Measurements from ENCODE around the gene SCLY.
"Not testable (repeated sequence)": the region's sequence is repeated elsewhere in the genome, so short reads cannot be mapped to it uniquely, and the experiment has no call there.

Gene SCLY

DNA sequence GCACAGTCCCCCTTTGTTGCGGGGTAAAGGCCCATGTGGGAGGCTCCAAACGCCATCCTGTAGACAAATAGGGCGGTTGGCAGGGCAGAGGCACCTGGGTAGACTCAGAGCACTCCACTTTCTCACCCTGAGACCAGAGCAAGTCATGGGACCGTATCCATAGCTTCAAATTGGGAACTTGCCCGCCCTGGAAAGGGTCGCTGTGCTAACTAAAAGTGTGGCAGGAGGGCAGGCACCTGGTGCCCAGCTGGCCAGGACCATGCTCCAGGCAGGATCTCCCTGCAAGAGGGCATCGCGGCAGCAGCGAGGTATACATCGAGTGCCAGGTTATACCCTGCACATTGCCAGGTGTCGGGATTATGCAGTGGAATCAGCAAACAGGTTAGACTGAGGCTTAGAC lies 20.8 kb upstream of the SCLY start:
- no peak for DNase-seq (ENCODE audit: low spot score)

DNA sequence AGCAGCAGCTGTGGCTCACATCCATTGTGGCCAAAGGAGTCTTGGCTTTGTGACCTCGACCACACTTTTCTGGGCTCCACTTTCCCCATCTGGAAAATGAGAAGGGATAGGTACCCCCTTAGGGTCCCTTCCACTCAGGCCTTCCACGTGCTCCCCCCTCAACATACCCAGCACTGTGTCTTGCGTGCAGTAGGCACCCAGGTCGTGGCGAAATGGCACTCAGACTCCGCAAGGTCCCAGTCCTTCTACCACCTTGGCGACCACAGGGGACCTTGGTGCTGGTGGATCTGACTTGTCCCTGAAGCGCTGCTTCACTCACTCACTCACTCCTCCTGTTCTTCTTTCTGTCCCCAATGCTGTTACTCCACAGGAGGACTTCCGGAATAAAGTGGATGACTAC lies 19.9 kb upstream of the SCLY start:
- no peak for DNase-seq (ENCODE audit: low spot score)

DNA sequence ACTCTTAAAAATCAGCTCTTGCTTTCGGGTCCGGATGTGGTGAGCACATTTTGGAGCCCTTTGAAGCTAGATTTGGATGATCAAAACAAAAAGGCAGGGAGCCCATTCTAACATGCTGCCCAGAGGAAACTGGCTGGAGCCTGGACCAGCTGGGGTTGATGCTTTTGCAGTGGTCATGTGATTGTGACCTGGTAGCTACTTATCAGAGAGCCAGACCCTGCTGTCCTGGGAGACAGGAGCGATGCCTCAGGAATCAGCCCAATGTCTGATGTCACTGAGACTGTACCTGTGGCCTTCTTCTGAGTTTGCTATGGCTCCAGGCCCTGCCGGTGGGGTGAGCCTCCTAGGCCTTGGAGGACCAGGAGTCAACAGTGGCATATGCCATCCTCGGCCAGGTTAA lies 18.7 kb upstream of the SCLY start:
- DNase-seq (ENCODE audit: low spot score), result no peak

DNA sequence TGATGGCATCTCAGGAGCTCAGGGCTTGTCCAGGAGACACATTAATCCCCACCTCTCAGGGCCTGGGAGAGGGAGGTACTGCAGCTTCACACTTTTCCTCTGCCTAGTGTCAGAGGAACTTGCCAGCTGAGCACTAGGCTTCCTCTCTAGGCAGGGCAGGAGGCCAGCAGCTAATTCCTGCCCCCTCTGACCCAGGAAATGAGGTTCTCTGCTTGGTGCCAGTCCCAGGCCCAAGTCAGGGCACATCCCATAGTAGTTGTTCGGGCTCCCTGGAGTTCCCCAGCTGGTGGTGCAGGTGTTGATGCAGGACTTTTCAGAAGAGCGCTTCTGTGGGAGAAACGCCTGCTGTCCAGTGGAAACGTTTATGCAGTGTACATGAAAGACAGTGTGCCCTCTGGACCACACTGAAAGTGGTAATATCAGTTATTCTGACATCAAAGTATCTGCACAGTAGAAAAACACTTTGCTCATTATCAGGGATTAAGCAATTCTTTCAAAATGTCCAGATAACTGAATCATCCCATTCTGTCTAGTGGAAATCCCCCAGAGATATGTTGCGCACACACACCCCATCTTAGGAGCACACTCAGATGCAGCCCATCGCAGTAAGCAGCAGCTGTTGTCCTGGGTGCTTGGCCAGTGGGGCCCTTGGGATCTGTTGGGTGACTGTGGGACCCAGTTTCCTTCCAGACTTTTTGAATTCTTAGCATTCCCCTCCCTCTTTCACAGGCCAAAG lies 17.8 kb upstream of the SCLY start:
- no peak for DNase-seq (ENCODE audit: low spot score)

DNA sequence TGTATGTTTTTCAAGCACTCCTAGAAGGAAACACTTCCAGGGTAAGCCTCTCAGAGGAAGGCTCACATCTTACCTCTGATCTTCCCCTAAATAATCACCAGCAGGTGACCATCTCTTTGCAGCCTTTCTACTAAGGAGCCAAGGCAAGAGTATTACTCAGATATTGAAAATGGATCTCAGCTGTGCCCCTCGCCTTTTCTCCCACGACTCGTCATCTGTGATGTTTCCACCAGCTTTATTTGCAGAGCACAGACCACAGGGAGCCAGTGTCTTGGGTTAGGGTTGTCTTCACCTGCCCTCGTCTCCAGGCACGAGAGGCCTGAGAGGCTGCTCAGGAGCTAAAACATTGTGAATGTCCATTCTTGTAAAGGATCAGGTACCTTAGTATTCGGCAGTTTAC lies 16.9 kb upstream of the SCLY start:
- DNase-seq (ENCODE audit: low spot score), result no peak

DNA sequence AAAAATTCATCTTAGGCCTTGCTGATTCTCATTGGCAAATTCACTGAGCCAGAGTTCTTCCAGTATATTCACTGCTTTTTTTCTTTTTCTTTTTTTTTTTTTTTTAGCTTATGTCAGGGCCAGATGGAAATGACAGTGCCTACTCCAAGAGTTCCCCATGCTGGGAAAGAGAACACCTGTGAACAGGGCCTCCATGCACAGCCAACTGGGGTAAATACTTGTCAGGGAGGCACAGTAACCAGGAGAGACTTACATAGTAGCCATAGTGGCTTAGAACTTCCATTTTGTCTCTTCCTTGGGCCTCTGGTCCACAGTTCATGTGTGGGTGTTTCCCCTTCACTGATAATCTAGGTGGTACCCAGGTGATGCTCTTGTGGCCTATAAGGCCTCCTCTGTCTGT lies 15.2 kb upstream of the SCLY start:
- no peak for DNase-seq (ENCODE audit: low spot score)

DNA sequence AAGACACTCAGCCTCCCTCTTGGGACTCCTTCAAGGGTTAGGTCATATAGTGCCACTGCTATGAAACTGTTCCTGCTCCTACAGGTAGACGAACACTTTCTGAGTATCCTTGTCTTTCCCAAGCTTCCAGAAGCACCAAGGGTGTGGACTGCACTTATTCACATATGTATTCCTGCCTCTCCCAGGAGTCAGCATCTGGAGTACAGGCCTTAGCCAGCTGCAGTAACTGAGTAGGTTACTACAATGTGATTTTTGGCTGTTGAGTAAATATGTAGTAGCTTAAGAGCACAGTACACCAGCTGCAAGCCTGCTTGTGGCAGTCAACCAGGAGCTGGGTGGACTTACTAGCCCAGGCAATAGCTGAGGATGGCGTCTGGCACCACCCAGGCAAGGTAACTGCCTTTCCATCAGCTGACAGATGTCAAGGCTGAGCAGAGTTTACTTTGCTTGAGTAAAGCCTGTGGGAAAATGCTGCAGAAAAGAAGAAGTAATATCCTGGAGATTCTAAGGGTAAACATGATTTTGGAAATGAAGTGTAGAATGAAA lies 14.0 kb upstream of the SCLY start:
- no peak for DNase-seq (ENCODE audit: low spot score)

DNA sequence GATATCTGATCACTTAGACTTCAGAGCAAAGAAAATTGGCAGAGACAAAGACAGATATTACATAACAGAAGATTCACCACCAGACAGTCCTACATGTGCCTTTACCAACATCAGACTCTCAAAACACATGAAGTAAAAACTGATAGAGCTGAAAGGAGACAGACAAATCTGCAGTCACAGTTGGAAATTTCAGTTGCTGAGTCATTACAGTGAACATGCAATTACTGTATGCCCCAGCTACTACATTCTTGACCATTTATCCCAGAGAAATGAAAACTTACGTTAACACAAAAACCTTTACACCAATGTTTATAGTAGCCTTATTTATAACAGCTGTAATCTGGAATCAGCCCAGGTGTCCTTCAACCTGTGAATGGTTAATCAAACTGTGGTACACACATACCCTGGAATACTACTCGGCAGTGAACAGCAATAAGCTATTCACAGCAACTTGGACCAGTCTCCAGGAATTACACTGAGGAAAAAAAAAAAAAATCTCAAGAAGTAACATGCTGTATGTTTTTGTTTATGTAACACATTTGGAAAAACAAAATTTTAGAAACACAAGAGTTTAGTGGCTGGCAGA lies 7.5 kb upstream of the SCLY start:
- peak; percentile 76 for DNase-seq (ENCODE audit: low spot score)

DNA sequence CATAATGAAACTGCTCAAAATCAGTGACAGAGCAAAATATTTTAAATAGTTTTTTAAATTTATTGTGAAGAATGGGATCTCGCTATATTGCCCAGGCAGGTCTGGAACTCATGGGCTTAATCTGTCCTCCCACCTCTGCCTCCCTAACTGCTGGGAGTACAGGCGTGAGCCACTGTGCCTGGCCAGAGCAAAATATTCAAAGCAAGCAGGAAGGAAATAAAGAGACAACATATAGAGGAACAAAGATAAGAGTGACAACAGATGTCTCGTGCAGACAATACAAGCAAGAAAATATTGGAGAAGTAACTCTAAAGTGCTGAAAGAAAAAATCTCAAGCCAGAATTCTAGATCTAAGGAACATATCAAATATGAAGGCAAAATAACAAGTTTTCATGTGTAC lies 5.0 kb upstream of the SCLY start:
- no peak for DNase-seq (ENCODE audit: low spot score)

DNA sequence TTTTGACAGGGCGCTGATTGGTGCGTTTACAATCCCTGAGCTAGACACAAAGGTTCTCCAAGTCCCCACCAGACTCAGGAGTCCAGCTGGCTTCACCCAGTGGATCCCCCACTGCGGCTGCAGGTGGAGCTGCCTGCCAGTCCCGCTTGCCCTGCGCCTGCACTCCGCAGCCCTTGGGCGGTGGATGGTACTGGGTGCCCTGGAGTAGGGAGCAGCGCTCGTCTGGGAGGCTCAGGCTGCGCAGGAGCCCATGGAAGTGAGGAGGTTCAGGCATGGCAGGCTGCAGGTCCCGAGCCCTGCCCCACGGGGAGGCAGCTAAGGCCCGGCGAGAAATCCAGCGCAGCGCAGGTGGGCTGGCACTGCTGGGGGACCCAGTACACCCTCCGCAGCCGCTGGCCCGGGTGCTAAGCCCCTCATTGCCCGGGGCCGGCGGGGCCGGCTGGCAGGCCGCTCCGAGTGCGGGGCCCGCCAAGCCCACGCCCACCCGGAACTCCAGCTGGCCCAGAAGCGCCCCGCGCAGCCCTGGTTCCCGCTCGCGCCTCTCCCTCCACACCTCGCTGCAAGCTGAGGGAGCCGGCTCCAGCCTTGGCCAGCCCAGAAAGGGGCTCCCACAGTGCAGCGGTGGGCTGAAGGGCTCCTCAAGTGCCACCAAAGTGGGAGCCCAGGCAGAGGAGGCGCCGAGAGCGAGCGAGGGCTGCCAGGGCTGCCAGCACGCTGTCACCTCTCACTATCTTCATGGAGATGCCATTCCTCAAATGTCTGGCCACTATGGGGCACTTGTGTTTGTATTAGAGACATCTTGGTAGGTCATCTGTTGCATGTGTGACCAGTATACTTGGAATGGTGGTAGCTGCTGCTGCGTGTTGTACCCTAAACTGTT lies 2.9 kb upstream of the SCLY start:
- DNase-seq (ENCODE audit: low spot score), result not testable (repeated sequence)

DNA sequence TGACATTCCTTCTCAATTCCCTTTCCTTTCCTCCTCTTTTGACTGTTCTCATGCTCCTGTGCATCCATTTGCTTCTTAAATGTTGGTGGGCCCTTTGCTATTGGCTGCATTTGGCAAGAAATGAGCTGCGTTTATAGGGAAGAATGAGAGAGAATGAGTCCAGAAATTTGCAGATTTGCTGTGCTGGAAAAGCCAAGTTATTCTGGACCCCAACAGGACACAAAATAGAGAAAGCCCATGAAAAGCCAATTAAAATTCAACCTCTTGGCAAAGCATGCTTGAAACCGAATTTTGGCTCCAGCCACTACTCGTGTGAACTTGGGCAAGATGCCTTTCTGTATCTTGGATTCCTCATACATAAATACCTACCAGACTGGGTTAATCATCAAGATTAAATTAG lies 1.3 kb upstream of the SCLY start:
- DNase-seq (ENCODE audit: low spot score), result no peak

DNA sequence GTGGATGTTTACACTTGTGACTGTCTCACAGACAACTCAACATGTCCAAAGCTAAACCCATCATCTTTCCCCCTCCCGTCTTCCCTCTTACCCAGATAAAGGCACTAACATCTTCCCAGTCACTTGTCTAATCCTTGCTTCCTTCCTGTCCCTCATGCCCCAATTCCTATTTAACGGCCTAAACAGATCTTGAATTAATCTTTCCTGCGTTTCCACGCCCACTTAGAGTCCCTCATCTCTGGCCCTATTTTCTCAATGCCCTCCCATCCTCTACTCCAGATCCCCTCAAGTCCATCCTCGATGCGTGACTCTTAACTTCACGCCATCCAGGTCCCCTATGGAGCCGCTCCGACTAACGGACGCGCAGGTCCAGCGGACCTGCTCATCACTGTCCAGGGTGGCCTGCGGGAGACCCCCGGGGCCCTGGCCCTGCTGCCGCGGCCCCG lies 682 bp upstream of the SCLY start:
- DNase-seq (ENCODE audit: low spot score), result peak; percentile 52

DNA sequence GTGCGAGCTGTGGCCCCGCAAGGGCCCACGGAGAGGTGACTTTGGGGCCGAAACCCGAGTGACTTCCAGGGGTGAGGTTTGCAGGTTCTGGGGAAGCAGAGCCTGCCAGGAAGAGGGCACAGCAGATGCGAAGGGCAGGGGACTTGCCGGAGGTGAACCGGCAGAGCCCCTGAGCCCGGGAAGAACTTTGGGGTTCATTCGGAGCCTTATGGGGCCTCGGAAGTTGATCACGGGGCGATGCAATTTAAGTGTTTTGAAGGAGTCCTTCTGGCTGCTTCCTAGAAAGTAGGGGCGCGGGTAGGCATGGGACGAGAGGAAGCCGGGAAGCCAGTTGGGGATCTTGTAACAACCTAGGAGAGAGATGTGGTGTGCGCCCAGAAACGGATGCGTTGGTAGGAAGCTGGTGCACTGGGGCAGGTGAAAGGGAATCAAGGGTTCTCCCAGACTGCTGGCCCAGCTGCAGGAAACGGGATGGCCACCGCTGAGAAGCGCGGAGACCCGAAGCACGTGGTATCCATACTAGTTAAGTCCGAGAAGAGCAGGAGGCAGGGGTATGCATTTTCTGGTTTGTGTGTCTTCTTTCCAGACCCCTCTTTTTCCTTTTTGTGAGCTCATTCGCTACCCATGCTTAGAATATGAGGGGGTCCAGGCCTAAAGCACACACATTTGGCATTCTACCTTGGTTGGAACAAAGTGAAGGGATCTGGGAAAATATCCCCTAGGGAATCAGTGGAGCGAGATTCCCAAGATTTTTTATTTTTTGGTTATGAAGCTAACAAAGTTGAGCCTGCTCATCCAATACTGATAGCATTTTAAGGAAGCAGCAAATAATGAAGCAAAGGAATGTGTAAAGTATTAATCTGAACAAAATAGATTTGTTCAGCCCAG lies 758 bp downstream of the SCLY start:
- peak; percentile 57 for DNase-seq (ENCODE audit: low spot score)

DNA sequence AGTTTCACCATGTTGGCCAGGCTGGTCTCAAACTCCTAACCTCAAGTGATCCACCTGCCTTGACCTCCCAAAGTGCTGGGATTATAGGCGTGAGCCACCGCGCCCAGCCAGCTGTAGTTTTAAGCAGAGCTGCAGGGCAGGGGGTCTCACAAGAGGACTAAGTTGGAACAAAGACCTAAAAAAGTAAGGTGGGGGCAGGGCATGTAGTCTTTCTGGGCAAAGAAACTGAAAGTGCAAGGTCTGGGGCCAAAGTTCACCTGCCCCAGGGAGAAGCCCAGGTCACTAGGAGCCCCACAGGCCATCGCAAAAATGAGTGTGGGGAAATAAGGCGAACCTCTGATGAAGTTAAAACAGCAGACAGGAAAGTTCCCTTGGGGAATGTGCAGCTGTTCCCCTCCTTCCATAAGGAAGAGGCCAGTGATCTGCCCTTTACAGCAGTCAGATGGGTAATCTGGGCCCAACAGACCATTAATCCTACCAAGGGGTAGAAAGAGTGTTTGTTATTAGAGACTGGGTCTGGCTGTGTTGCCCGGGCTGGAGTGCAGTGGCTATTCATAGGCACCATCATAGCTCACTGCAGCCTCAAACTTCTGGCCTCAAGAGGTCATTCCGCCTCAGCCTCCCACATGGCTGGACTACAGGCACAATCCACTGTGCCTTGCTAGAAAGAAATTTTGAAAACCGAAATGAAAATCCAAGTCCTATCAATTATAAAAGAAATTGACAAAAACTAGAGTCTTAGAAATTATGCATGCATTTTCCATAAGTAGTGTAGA lies 2.8 kb downstream of the SCLY start:
- no peak for DNase-seq (ENCODE audit: low spot score)

DNA sequence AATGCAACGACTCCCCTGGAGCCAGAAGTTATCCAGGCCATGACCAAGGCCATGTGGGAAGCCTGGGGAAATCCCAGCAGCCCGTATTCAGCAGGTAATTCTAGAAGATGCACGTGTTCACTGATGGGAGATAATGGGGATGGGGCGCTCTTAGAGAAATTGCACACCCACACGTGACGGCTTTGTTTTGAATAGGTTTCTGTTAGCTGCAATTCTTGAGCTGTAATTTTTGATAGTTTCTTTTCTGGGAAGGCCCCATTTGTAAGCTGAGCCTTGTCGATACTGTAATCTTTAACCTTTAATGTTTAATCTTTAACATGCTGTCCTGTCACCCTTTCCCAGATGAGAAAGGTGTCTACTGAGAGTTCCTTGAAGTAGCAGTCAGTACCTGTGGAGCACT lies 3.6 kb downstream of the SCLY start:
- no peak for DNase-seq (ENCODE audit: low spot score)

DNA sequence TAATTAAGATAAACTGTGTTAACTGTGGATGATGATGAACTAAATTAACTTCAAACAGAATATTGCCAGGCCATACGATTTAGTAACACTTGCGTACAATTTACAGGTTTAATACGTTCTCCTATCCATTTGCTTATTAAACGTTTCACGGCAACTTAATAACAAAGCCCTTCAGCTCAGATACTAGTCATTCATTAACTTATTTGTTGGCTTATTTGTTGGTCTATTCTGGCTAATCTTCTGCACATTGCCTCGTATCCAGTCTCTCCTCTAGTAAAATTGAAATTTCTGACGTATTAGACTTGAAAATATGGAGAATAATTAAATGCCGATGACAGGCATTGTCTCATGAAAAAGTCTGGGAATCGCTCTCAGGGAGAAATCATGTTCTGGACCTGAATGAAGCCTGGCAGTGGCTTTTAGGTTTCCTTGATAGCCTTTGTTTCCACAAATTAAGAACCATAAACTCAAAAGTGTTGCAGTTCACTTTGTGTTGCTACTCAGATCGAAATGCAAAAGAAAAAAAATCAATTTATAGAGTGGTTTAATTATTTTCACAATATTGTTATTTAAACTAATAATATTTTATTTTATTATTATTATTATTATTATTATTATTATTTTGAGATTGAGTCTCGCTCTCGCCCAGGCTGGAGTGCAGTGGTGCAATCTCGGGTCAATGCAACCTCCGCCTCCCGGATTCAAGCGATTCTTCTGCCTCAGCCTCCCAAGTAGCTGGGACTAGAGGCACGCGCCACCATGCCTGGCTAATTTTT lies 4.5 kb downstream of the SCLY start:
- no peak for DNase-seq (ENCODE audit: low spot score)

DNA sequence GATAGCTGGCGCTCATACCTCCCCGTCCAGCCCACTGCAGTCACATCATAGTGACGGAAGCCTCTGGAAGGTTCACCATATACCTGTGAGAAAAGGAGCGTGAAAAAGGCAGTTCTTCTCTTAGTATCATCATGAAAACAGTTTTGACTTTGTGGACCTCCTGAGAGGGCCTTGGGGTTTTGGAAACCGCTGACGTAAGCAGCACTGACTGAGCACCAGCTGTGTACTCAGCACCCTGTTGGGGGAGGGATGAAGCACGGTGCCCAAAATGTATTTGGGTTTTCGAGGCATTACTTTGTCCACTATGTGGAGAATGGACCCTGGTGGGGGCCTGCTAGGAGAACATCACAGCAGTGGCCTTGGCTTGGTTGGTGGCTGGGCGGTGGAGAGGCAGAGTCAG lies 5.4 kb downstream of the SCLY start:
- DNase-seq (ENCODE audit: low spot score), result no peak

DNA sequence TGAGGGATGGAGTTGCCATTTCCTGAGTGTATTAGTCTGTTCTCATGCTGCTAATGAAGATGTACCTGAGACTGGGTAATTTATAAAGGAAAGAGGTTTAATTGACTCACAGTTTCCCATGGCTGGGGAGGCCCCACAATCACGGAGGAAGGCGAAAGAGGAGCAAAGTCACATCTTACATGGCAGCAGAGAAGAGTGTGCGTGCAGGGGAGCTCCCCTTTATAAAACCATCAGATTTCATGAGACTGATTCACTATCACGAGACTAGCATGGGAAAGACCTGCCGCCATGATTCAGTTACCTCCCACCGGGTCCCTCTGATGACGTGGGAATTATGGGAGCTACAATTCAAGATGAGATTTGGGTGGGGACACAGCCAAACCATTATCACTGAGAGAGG lies 5.9 kb downstream of the SCLY start:
- DNase-seq (ENCODE audit: low spot score), result not testable (repeated sequence)

DNA sequence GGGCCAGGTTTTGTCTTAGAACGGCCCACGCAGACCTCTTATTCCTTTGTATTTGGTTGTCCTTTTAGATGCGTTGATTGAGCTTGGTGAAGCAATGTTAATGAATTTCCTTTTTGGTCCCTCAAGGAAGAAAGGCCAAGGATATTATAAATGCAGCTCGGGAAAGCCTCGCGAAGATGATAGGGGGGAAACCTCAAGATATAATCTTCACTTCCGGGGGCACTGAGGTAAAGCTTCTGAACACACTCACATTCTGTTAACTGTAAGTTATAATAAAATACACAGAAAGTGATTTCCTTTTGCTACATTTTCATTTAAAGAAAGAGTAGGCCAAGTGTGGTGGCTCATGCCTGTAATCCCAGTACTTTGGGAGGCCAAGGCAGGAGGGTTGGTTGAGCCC lies 7.1 kb downstream of the SCLY start:
- no peak for DNase-seq (ENCODE audit: low spot score)

Data from SK-N-DZ (cell line).